Hypothalamus (tissue), 51 donors: Measurements from ENCODE around the gene MICAL2.

ENCODE experiments used
- DNase-seq, 51 donors: peaks; one replicate each; lab custom pipeline; 2025; lab: John Stamatoyannopoulos, UW

MICAL2 gene

DNA sequence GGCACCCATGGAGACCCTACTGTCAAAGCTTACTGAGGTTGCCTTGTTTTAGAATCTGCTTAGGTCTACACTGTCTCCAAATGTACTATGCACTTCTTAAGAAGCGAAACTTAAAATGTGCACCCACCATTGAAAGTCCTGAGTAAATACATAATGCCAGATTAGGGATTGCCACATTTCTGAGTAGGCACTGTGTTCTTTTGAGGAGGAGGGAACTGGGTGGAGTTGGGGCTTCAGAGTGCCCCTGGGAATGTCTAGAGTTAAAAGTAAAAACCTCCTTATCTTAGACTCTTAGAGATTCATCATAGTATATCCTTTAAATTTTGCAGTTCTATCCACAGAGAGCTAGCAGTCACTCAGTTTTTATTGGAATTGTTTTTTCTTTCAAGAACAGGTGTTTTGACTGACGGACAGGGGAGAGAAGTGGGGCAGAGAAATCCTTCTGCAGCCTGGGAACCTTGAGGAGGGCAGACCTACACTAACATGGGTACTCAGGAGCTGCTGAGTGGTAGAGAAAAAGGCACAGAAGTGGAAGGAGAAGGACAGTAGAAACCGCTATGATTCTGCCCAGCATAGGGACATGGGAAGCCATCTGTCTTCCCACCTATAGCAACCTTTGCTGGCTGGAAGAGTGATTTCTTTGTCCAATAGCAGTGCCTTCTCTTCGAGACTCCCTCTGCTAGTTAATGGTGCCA lies 33.4 kb upstream of the MICAL2 start:
- DNase-seq = no peak

DNA sequence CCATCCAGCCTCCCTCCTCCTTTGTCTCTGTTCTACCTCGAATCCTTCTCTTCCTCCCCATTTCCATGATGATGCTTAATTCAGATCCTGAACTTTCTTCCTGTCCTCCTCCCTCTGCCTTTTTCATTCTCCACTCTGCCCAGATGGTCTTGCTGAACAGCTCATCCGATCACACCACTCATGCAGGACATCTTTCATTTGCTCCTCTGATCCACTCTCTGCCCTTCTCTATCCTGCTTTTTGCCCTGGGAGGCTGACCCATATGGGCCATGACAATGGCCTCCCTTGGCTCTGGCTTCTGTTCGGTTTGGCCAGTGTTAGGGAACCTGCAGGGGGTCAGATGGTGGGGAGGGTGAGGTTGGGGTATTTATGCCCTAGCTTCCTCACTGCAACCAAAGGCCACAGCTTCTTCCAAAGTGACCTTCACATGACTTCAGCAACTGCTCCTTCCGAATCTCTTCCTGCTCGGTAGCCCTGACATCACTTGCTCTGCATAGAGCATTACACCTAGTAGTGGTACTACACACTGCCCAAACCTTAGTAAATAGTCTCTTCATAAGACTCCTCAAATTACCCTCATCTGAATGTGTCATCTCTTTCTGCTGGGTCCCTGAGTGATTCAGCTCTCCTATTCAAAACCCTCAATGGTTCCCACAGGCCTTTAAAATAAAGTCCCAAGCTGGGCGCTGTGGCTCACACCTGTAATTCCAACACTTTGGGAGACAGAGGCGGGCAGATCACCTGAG lies 32.7 kb upstream of the MICAL2 start:
- no peak for DNase-seq

- DNase-seq = peak in 2 of 51 donors; percentile 42 to 49
Measured at GRCh38 chr11:12079726-12080556, 30.4 kb upstream of the MICAL2 start.

- DNase-seq = no peak
Measured at GRCh38 chr11:12083380-12083779, 27.0 kb upstream of the MICAL2 start.

DNA sequence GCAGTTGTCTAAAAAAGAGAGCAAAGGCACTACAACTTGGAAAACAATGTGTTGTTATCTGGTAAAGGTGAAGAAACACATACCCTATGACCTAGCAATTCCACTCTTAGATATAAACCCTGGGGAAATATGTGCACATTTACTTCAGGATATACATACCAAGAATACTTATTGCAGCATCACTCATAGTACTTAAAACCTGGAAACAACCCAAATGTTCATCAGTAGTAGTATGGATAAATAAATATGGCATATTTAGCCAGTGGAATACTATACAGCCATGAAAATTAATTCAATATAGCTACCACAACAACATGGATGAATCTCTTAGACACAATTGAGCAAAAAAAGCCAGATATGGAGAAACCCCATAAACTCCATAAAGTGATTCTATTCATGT lies 26.1 kb upstream of the MICAL2 start:
- no peak for DNase-seq

GRCh38 chr11:12085371-12086251 lies 24.8 kb upstream of the MICAL2 start:
- peak in 1 of 51 donors; percentile 32 for DNase-seq

DNA sequence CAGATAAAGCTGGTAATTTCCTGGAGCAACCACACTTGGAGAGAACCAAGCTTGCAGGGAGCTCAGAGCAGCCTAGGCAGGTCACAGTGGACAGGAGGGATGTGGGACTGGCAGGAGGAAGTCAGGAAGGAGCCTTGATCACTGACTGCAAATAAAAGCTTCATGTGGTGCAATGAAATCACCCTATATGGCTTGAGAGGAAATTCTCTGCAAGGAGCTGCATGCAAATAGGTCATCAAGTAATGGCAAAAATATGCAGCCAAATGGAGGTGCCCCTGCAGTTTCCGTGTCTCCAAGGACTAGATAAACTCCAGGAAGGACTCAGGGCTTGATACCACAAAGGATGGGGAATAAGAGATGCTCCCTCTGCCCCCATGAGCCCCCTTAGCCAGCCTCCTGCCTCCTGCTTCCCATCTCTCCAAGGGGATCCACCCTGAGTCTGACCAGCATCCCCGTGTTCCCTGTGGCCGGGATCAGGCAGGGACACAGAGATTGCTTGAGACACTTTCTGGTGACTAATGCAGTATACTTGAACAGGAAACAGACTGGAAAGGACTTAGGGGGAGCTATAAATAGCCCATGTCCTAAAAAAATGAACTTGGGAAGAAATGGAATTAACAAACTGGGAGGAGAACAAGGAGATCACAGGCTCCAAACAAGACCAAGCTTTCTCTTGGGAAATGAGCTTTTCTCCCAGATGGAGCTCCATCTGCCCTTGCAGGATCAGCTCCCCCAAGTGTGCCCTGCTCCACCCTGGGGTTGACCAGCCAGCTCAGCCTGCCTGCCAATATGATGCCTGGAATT lies 23.9 kb upstream of the MICAL2 start:
- no peak for DNase-seq

GRCh38 chr11:12087075-12088004 lies 23.1 kb upstream of the MICAL2 start:
- DNase-seq = no peak

GRCh38 chr11:12088047-12088481 lies 22.3 kb upstream of the MICAL2 start:
- peak in 31 of 51 donors; percentile 4 to 68 (median 24) for DNase-seq

GRCh38 chr11:12088531-12088930 lies 21.9 kb upstream of the MICAL2 start:
- no peak for DNase-seq

DNA sequence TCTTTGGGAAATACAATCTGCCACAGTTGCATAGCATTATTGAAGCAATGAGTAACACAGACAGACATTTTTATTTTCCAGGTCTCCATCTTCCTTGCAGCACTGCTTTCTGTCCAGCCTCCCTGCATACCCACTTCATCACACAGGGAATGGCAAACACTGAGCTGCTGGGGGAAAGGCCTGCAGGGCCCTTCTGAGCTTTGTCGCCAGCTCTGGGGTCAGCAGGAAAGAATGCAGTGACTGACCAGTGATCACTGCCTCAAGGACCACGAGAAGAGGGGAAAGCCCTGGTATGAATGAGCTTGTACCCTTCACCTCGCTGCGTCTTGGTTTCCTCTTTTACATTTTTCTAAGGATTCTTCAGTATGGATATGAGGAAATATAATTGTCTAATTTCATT lies 21.3 kb upstream of the MICAL2 start:
- DNase-seq = no peak

DNA sequence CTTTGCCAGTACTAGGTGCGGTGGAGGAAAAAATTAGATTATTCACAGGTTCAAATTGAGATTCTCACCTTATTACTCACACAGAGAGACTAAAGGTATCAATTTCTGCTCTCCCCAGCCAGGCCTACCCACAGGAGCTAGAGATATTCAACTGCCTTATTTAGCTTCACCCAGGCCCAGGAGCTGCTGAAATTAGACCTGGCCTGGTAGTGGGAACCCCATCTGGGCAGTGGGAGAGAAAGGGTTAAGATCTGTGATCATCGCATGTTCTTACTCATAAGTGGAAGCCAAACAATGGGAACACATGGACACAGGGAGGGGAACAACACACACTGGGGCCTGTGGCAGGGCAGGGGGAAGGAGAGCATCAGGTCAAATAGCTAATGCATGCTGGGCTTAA lies 20.9 kb upstream of the MICAL2 start:
- DNase-seq = no peak

- DNase-seq = no peak
Measured at GRCh38 chr11:12090061-12090591, 20.3 kb upstream of the MICAL2 start.

DNA sequence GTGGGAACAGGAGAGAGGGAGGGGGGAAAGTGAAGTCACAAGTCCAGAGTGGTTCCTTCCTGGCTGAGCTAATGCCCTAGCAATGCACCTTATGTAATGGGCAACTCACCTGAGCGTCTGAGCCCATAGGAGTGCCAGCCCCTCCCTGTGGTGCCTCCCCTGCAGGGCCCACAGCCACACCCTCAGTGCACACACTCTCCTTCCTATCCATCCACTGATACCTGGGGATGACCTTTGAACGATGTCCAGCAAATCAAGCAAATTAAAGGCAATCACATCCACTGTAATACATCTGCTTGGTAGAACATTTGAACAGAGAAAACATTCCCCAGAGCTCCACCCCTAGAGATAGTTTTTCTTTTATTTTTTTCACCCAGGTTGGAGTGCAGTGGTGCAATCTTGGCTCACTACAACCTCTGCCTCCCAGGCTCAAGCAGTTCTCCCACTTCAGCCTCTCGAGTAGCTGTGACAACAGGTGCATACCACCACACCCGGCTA lies 19.6 kb upstream of the MICAL2 start:
- DNase-seq = no peak

- DNase-seq = no peak
Measured at GRCh38 chr11:12091956-12092558, 18.3 kb upstream of the MICAL2 start.

DNA sequence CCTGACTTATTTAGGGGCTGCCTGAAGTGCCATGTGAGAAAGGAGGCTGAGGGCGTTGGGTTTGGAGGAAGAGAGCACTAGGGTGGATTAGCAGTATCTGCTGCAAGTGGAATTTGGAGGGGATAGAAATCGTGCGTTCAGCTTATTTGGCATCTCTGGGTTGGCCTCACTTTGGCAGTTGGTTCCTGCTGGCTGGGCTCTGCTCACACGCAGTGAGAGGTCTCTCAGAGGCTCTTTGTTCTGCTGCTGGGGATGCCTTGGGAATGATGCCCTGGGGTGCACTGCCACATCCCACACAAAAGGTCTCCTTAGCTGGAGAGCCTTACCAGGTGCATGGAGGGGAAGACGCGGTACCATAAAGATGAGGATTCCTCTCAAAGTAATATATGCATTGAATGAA lies 17.7 kb upstream of the MICAL2 start:
- DNase-seq = peak in 25 of 51 donors; percentile 4 to 75 (median 27)
